GM18499 (cell line): ENCODE measurements around the gene ATL1.
"Not testable (repeated sequence)": the region's sequence is repeated elsewhere in the genome, so short reads cannot be mapped to it uniquely, and the experiment has no call there.

Source experiments
- ATAC-seq: cut with Tn5 transposase; IDR thresholded peaks from one replicate; pipeline ENCODE4 v1.9.1; 2021; ENCODE audit warnings: moderate number of reproducible peaks; ENCODE audit not compliant: insufficient read depth, unreplicated experiment

The ATL1 gene

GRCh38 chr14:50533806-50534205, 26.1 kb upstream of the ATL1 start:
- no peak for ATAC-seq

- ATAC-seq: no peak
These were observed 25.5 kb upstream of the ATL1 start for GRCh38 chr14:50534416-50534815.

GRCh38 chr14:50534997-50535396, 24.9 kb upstream of the ATL1 start:
- no peak for ATAC-seq

- not testable (repeated sequence) for ATAC-seq
These were observed 21.9 kb upstream of the ATL1 start for GRCh38 chr14:50538034-50538433.

- no peak for ATAC-seq
These were observed 20.9 kb upstream of the ATL1 start for GRCh38 chr14:50539051-50539450.

- ATAC-seq: no peak
These were observed 18.8 kb upstream of the ATL1 start for GRCh38 chr14:50541159-50541567.

- ATAC-seq: no peak
These were observed 17.0 kb upstream of the ATL1 start for GRCh38 chr14:50542941-50543418.

GRCh38 chr14:50544911-50545310, 15.0 kb upstream of the ATL1 start:
- no peak for ATAC-seq

- no peak for ATAC-seq
These were observed 14.3 kb upstream of the ATL1 start for GRCh38 chr14:50545618-50546017.

GRCh38 chr14:50550294-50550693, 9.7 kb upstream of the ATL1 start:
- no peak for ATAC-seq

GRCh38 chr14:50551877-50552276, 8.1 kb upstream of the ATL1 start:
- no peak for ATAC-seq

- ATAC-seq: not testable (repeated sequence)
These were observed 7.1 kb upstream of the ATL1 start for GRCh38 chr14:50552796-50553195.

GRCh38 chr14:50560931-50561285, 963 bp downstream of the ATL1 start:
- ATAC-seq: no peak

- ATAC-seq: no peak
These were observed 2.9 kb downstream of the ATL1 start for GRCh38 chr14:50562841-50563240.

GRCh38 chr14:50569714-50570274, 9.8 kb downstream of the ATL1 start:
- ATAC-seq: no peak

GRCh38 chr14:50573862-50574261, 13.9 kb downstream of the ATL1 start:
- ATAC-seq: no peak

GRCh38 chr14:50575769-50576168, 15.8 kb downstream of the ATL1 start:
- no peak for ATAC-seq

- ATAC-seq: no peak
These were observed 18.0 kb downstream of the ATL1 start for GRCh38 chr14:50577982-50578381.

- no peak for ATAC-seq
These were observed 18.5 kb downstream of the ATL1 start for GRCh38 chr14:50578433-50578832.

- ATAC-seq: no peak
These were observed 30.5 kb downstream of the ATL1 start for GRCh38 chr14:50590464-50590863.

GRCh38 chr14:50594577-50595316, 34.8 kb downstream of the ATL1 start:
- ATAC-seq: no peak

- no peak for ATAC-seq
These were observed 38.8 kb downstream of the ATL1 start for GRCh38 chr14:50598765-50599164.
